ENCODE measurements around the gene ROPN1.

The ROPN1 gene

GRCh38 chr3:123920868-123921267, 71.1 kb downstream of the ROPN1 start:
- in situ Hi-C loops (cut with HindIII; ENCODE audit: low pct_ligation_motif_present, low sequenced_read_pairs): no loop called here
- H3K27ac ChIP-seq: no peak overlapping the region
- DNase-seq: no peak
- no peak overlapping the region for H3K4me3 ChIP-seq (ENCODE audit: low read depth, low read length)
- no peaks in the 10 kb centered on the region for H3K27me3 ChIP-seq (replicated peaks)
- H3K36me3 ChIP-seq (replicated peaks): peaks cover 4% of the 10 kb centered on the region
- TF ChIP-seq CTCF (IDR thresholded peaks at IDR 0.05; ENCODE audit: low read depth, low read length, missing control alignments): no peak

- in situ Hi-C loops (cut with HindIII; ENCODE audit: low pct_ligation_motif_present, low sequenced_read_pairs): no loop called here
- no peak for TF ChIP-seq CTCF (IDR thresholded peaks at IDR 0.05; ENCODE audit: low read depth, low read length, missing control alignments)
Measured at GRCh38 chr3:123920383-123920782, 71.5 kb downstream of the ROPN1 start.

DNA sequence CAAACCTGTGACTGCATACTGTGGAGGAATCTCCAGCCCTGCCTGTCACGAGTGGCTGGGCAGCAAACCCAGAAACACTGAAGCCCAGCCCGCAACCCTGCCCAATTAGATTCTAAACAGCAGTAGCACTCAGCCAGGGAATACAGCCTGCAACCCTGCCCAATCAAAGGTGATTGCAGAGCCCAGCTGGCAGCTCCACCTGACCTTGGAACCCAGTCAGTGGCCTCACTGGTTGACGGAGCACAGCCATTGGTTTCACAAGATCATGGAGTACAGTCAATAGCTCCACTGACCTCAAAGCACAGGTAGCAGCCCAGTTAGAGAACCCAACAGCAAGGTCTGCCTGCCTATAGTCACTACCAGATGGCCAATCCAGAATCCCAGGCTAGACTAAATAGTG, 72.6 kb downstream of the ROPN1 start:
- no peak for TF ChIP-seq CTCF (IDR thresholded peaks at IDR 0.05; ENCODE audit: low read depth, low read length, missing control alignments)
- in situ Hi-C loops (cut with HindIII; ENCODE audit: low pct_ligation_motif_present, low sequenced_read_pairs): no loop called here
- Histone ChIP-seq H3K4me3 (ENCODE audit: low read depth, low read length) (no peak overlapping the region), H3K27ac (no peak overlapping the region), H3K36me3 (replicated peaks) (peaks cover 4% of the 10 kb centered on the region), H3K27me3 (replicated peaks) (no peaks in the 10 kb centered on the region)
- no peak for DNase-seq

More at GRCh38 chr3:123920383-123920782, 71.5 kb downstream of the ROPN1 start:
- H3K27ac ChIP-seq: no peak overlapping the region
- DNase-seq: no peak
- H3K4me3 ChIP-seq (ENCODE audit: low read depth, low read length): no peak overlapping the region
- H3K27me3 ChIP-seq (replicated peaks): no peaks in the 10 kb centered on the region
- H3K36me3 ChIP-seq (replicated peaks): peaks cover 4% of the 10 kb centered on the region

All from brain microvascular endothelial cell (primary cell).